ENCODE measurements around the gene LRRC32.

DNA sequence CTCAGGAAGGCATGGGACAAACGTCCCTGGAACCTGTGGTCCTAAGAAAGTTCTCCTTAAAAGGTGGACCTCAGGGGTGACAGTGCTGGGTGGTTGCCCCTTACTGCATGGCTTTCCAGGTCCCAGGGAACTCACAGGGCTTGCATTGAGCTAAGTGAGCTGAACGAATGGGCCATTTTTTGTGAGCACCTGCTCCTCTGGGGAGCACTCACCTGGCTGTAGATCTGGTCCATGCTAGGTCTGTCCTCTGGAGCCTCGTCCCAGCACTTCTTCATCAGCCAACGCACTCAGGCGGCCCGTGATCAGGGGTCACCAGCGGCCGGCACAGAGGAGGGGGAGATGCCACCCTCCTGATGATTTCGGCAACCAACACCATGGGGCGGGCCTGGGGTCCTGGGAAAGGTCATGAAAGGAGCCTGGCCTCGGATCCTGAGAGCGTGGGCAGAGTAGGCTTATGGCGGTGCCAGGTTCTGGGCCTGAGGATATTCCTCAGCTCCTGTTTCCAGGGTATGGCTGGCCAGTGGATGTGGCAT, 36.8 kb upstream of the LRRC32 start:
- no peak for TF ChIP-seq CTCF (conservative IDR thresholded peaks at IDR 0.05; ENCODE audit: low read length)
- no peak for TF ChIP-seq EZH2phosphoT487 (IDR thresholded peaks at IDR 0.05; ENCODE audit: borderline replicate concordance)
